T-cell (primary cell): ENCODE results near the gene CAPRIN2. TPM values are rescaled to one million over a fixed set of nuclear protein-coding genes. Genes with fewer than 3 reads are reported as not detected.

Experiments
- ATAC-seq, 4 experiments: fragments of 200-7000 bp in 3 of 4; fragments of 150-1000 bp in 1 of 4; cut with Tn5 transposase; replicated peaks in 1 of 4; 1 replicate in 3 of 4; 2 replicates in 1 of 4; pipeline ENCODE4 v1.10.0; 2021; ENCODE audit warnings: moderate library complexity in 3 of 4, mild to moderate bottlenecking in 2 of 4, moderate number of reproducible peaks in 1 of 4
- CTCF ChIA-PET, 2 donors: fragments of 300-600 bp; sonication (Branson Sonifier 250); formaldehyde crosslinking; loops; one replicate each; lab custom pipeline; 2022; ENCODE audit warnings: antibody characterized with exemption in 2 of 2; lab: Charles Lee
- POLR2A ChIA-PET, 2 donors: fragments of 300-600 bp; sonication (Branson Sonifier 250); formaldehyde crosslinking; loops; one replicate each; lab custom pipeline; 2022; ENCODE audit warnings: antibody characterized with exemption in 2 of 2; lab: Charles Lee
- DNase-seq, 35 experiments: peaks; one replicate each; pipeline versions ENCODE4 v3.0.0 to v3.0.0-alpha.2; 2013 to 2023
- H3K27ac ChIP-seq: one replicate; pipeline ENCODE4 v1.5.1; 2013; ENCODE audit warnings: low read length
- H3K27me3 ChIP-seq, 2 experiments: replicated peaks in 1 of 2; 1 replicate in 1 of 2; 2 replicates in 1 of 2; pipeline versions ENCODE4 v1.6.1 to v1.7.0; 2013; ENCODE audit warnings: low read length in 1 of 2, mixed read lengths in 1 of 2; ENCODE audit not compliant: control insufficient read depth in 2 of 2, insufficient read depth in 2 of 2; ENCODE audit errors: extremely low read depth in 1 of 2
- H3K36me3 ChIP-seq, 2 donors: 1 replicate in 1 of 2; 2 replicates in 1 of 2; pipeline versions ENCODE4 v1.6.1 to v1.7.0; 2013; ENCODE audit warnings: low read length in 1 of 2; ENCODE audit not compliant: control insufficient read depth in 2 of 2, insufficient read depth in 1 of 2; ENCODE audit errors: extremely low read depth in 1 of 2
- H3K4me1 ChIP-seq, 2 experiments: 1 replicate in 1 of 2; 2 replicates in 1 of 2; pipeline versions ENCODE4 v1.6.1 to v1.7.0; 2013; ENCODE audit warnings: low read length in 2 of 2, mixed read lengths in 1 of 2; ENCODE audit not compliant: insufficient read depth in 2 of 2, control insufficient read depth in 1 of 2; ENCODE audit errors: extremely low read depth in 1 of 2
- H3K4me3 ChIP-seq, 2 donors: 1 replicate in 1 of 2; 2 replicates in 1 of 2; pipeline versions ENCODE4 v1.5.1 to v1.7.0; 2013; ENCODE audit warnings: mild to moderate bottlenecking in 2 of 2, low read length in 1 of 2, moderate library complexity in 1 of 2; ENCODE audit not compliant: control insufficient read depth in 1 of 2; ENCODE audit errors: extremely low read depth in 1 of 2
- H3K9me3 ChIP-seq: 2 replicates; pipeline ENCODE4 v1.7.0; 2013
- H3K27ac Mint-ChIP-seq, 2 donors: one replicate each; pipeline ENCODE4 v1.8.0; 2020 to 2021; ENCODE audit warnings: mild to moderate bottlenecking in 2 of 2, mixed read lengths in 2 of 2
- H3K27me3 Mint-ChIP-seq, 2 donors: one replicate each; pipeline ENCODE4 v1.8.0; 2021 to 2022; ENCODE audit warnings: mixed read lengths in 2 of 2
- H3K36me3 Mint-ChIP-seq: one replicate; pipeline ENCODE4 v1.8.0; 2021; ENCODE audit warnings: mixed read lengths
- H3K4me1 Mint-ChIP-seq, 3 donors: one replicate each; pipeline ENCODE4 v1.8.0; 2020 to 2022; ENCODE audit warnings: mixed read lengths in 3 of 3, mild to moderate bottlenecking in 1 of 3
- H3K4me3 Mint-ChIP-seq, 3 donors: one replicate each; pipeline ENCODE4 v1.8.0; 2020 to 2022; ENCODE audit warnings: mild to moderate bottlenecking in 3 of 3, mixed read lengths in 3 of 3, moderate library complexity in 3 of 3
- H3K9me3 Mint-ChIP-seq, 3 donors: one replicate each; pipeline ENCODE4 v1.8.0; 2020 to 2022; ENCODE audit warnings: mixed read lengths in 3 of 3
- WGBS: methylation state at CpG from one replicate; pipeline ENCODE4 v1.1.5; 2013; ENCODE audit warnings: missing lambda C conversion rate; ENCODE audit not compliant: insufficient coverage; 5-methylcytosine and 5-hydroxymethylcytosine counted together
- total RNA-seq, 35 experiments: library from RNA in 6 of 35; stranded (reverse) in 6 of 35; fragments of 120-200 nt in 1 of 35; gene quantifications; one replicate each; pipeline versions ENCODE4 v1.2.1 to v1.2.4 and lab custom pipeline; 2013 to 2026

CAPRIN2 gene
- total RNA-seq, 5 donors from 2014 or later (not counting 1 experiment from before 2014, with no cell fraction given), result 26.3 to 38.9 (median 33.3) TPM

- H3K36me3 Mint-ChIP-seq, result peaks cover 62% of the 10 kb centered on the region
- no peak overlapping the region for H3K27ac Mint-ChIP-seq
- ATAC-seq (no peak), DNase-seq (no peak)
- H3K9me3 Mint-ChIP-seq, result no peaks in the 10 kb centered on the region
- no peak overlapping the region for H3K4me3 ChIP-seq
- no peaks in the 10 kb centered on the region for H3K27me3 Mint-ChIP-seq
- ChIA-PET CTCF (no interaction called here), POLR2A (no interaction called here)
- no peaks in the 10 kb centered on the region for H3K27me3 ChIP-seq
- no peaks in the 10 kb centered on the region for H3K4me1 ChIP-seq
- no peak overlapping the region for H3K4me3 Mint-ChIP-seq
- peaks cover 6 to 46% of the 10 kb centered on the region in 2 donors for H3K36me3 ChIP-seq
- H3K9me3 ChIP-seq, result no peaks in the 10 kb centered on the region
- H3K27ac ChIP-seq, result no peak overlapping the region
- WGBS, result no CpG with 5 or more reads among the region's 1 CpG
- peaks cover 0 to 2% (median 0%) of the 10 kb centered on the region in 3 donors for H3K4me1 Mint-ChIP-seq
These were observed 75.5 kb downstream of the CAPRIN2 start for GRCh38 chr12:30679241-30679640.

GRCh38 chr12:30678221-30678620, 76.5 kb downstream of the CAPRIN2 start:
- no peaks in the 10 kb centered on the region for H3K9me3 ChIP-seq
- H3K27ac ChIP-seq, result no peak overlapping the region
- no peaks in the 10 kb centered on the region for H3K9me3 Mint-ChIP-seq
- no peak overlapping the region for H3K4me3 Mint-ChIP-seq
- no peaks in the 10 kb centered on the region for H3K4me1 ChIP-seq
- H3K27me3 Mint-ChIP-seq, result no peaks in the 10 kb centered on the region
- CTCF ChIA-PET, result no interaction called here
- no peak overlapping the region for H3K4me3 ChIP-seq
- H3K36me3 ChIP-seq, result peaks cover 6 to 46% of the 10 kb centered on the region in 2 donors
- POLR2A ChIA-PET, result no interaction called here
- no peak overlapping the region for H3K27ac Mint-ChIP-seq
- H3K36me3 Mint-ChIP-seq, result peaks cover 55% of the 10 kb centered on the region
- no peaks in the 10 kb centered on the region for H3K27me3 ChIP-seq
- DNase-seq (no peak), ATAC-seq (no peak)
- WGBS, result no CpG with 5 or more reads among the region's 1 CpG
- H3K4me1 Mint-ChIP-seq, result peaks cover 0 to under 1% (median 0%) of the 10 kb centered on the region in 3 donors

GRCh38 chr12:30661210-30661609, 93.5 kb downstream of the CAPRIN2 start:
- ChIA-PET POLR2A (no interaction called here), CTCF (interaction anchor here (0.7 to 0.9 kb wide), 2 partner anchors 96 to 182 kb away, joined by 3 read pairs; no protein-coding TSS in a partner anchor)
- Histone ChIP-seq H3K4me3 (no peak overlapping the region), H3K4me1 (no peaks in the 10 kb centered on the region), H3K36me3 (peaks cover 0 to 34% of the 10 kb centered on the region in 2 donors), H3K27ac (no peak overlapping the region), H3K9me3 (no peaks in the 10 kb centered on the region), H3K27me3 (no peaks in the 10 kb centered on the region)
- Mint-ChIP-seq H3K27me3 (no peaks in the 10 kb centered on the region), H3K27ac (no peak overlapping the region), H3K4me3 (no peak overlapping the region), H3K4me1 (no peaks in the 10 kb centered on the region), H3K9me3 (no peaks in the 10 kb centered on the region), H3K36me3 (peaks cover 37% of the 10 kb centered on the region)
- WGBS, result 96% methylated on average over 3 of the region's 4 CpGs
- ATAC-seq (no peak), DNase-seq (no peak)

Other genes with a start within 250 kb of the CAPRIN2 start
- 10 to 100 TPM; 29.9 to 54.9 (median 45.1) TPM for gene IPO8, start 59.1 kb downstream of the CAPRIN2 start, total RNA-seq
- not detected for gene TSPAN11, start 171.8 kb upstream of the CAPRIN2 start, total RNA-seq